ENCODE data around the gene LHX4.

The LHX4 gene

GRCh38 chr1:180229483-180230415 is at the start of gene LHX4:
Gene LHX4, plus strand, starts transcription at chr1:180230264. Its CDS starts 266 bp downstream, at chr1:180230530.
- DNase-seq (ENCODE audit: low read depth) = no peak

GRCh38 chr1:180181048-180181447 is 49.0 kb upstream of the LHX4 start:
- no peak for DNase-seq (ENCODE audit: low read depth)

GRCh38 chr1:180181996-180182642 is 47.9 kb upstream of the LHX4 start:
- no peak for DNase-seq (ENCODE audit: low read depth)

- no peak for DNase-seq (ENCODE audit: low read depth)
Observed at GRCh38 chr1:180182643-180183311, 47.3 kb upstream of the LHX4 start.

- DNase-seq (ENCODE audit: low read depth) = no peak
Observed at GRCh38 chr1:180183426-180183825, 46.6 kb upstream of the LHX4 start.

- DNase-seq (ENCODE audit: low read depth) = no peak
Observed at GRCh38 chr1:180184041-180184440, 46.0 kb upstream of the LHX4 start.

GRCh38 chr1:180185281-180185680 is 44.8 kb upstream of the LHX4 start:
- no peak for DNase-seq (ENCODE audit: low read depth)

GRCh38 chr1:180185971-180186645 is 44.0 kb upstream of the LHX4 start:
- no peak for DNase-seq (ENCODE audit: low read depth)

GRCh38 chr1:180186831-180187230 is 43.2 kb upstream of the LHX4 start:
- no peak for DNase-seq (ENCODE audit: low read depth)

GRCh38 chr1:180187626-180188025 is 42.4 kb upstream of the LHX4 start:
- no peak for DNase-seq (ENCODE audit: low read depth)

- DNase-seq (ENCODE audit: low read depth) = no peak
Observed at GRCh38 chr1:180188091-180188506, 42.0 kb upstream of the LHX4 start.

- DNase-seq (ENCODE audit: low read depth) = no peak
Observed at GRCh38 chr1:180188684-180189175, 41.3 kb upstream of the LHX4 start.

GRCh38 chr1:180190091-180190490 is 40.0 kb upstream of the LHX4 start:
- DNase-seq (ENCODE audit: low read depth) = no peak

- DNase-seq (ENCODE audit: low read depth) = no peak
Observed at GRCh38 chr1:180192172-180192571, 37.9 kb upstream of the LHX4 start.

- no peak for DNase-seq (ENCODE audit: low read depth)
Observed at GRCh38 chr1:180193141-180194047, 36.7 kb upstream of the LHX4 start.

- no peak for DNase-seq (ENCODE audit: low read depth)
Observed at GRCh38 chr1:180194048-180194425, 36.0 kb upstream of the LHX4 start.

GRCh38 chr1:180194546-180195207 is 35.4 kb upstream of the LHX4 start:
- DNase-seq (ENCODE audit: low read depth) = no peak

- no peak for DNase-seq (ENCODE audit: low read depth)
Observed at GRCh38 chr1:180195401-180195800, 34.7 kb upstream of the LHX4 start.

- DNase-seq (ENCODE audit: low read depth) = no peak
Observed at GRCh38 chr1:180195916-180196315, 34.1 kb upstream of the LHX4 start.

- DNase-seq (ENCODE audit: low read depth) = no peak
Observed at GRCh38 chr1:180196436-180197003, 33.5 kb upstream of the LHX4 start.
